IPS-18a (cell line): ENCODE results near the gene BTNL3.
"Not testable (repeated sequence)": the region's sequence is repeated elsewhere in the genome, so short reads cannot be mapped to it uniquely, and the experiment has no call there.

Experiments
- H3K27ac ChIP-seq: one replicate; pipeline ENCODE4 v1.5.1; 2013; ENCODE audit warnings: low read length
- H3K27me3 ChIP-seq: one replicate; pipeline ENCODE4 v1.6.1; 2013; ENCODE audit warnings: mild to moderate bottlenecking, low read length; ENCODE audit not compliant: control insufficient read depth, insufficient read depth
- H3K36me3 ChIP-seq: one replicate; pipeline ENCODE4 v1.6.1; 2013; ENCODE audit warnings: low read depth, low read length; ENCODE audit not compliant: control insufficient read depth
- H3K4me1 ChIP-seq: one replicate; pipeline ENCODE4 v1.6.1; 2013; ENCODE audit warnings: low read depth, low read length; ENCODE audit not compliant: control insufficient read depth
- H3K4me3 ChIP-seq: one replicate; pipeline ENCODE4 v1.5.1; 2013; ENCODE audit warnings: low read length
- H3K9ac ChIP-seq: one replicate; pipeline ENCODE4 v1.6.1; 2013; ENCODE audit warnings: mild to moderate bottlenecking, low read length, moderate library complexity
- H3K9me3 ChIP-seq: one replicate; pipeline ENCODE4 v1.6.1; 2013; ENCODE audit warnings: low read depth, low read length; ENCODE audit not compliant: control insufficient read depth

The BTNL3 gene

DNA sequence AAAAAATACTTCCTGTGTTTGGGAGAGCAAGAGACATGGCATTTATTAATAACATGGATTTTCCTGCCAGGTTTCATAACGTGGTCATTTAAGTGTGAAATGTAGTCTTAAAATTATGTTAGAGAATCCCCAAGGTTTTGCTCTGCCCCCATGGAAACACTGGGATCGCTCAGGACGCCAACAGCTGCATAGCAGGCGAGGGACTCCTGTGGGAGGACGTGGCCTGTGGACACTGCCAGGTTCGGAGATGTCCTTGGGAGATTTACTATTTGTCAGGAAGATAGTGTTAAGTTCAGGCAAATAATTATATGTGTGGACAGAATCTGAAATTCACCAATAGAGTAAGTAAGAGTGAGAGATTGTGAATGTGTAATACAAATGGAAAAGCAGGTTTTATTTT, 52.4 kb downstream of the BTNL3 start:
- Histone ChIP-seq H3K27ac (no peak overlapping the region), H3K9me3 (no peaks in the 10 kb centered on the region), H3K9ac (no peak overlapping the region), H3K4me1 (peaks cover 4% of the 10 kb centered on the region), H3K27me3 (no peaks in the 10 kb centered on the region), H3K36me3 (no peaks in the 10 kb centered on the region), H3K4me3 (no peak overlapping the region)

DNA sequence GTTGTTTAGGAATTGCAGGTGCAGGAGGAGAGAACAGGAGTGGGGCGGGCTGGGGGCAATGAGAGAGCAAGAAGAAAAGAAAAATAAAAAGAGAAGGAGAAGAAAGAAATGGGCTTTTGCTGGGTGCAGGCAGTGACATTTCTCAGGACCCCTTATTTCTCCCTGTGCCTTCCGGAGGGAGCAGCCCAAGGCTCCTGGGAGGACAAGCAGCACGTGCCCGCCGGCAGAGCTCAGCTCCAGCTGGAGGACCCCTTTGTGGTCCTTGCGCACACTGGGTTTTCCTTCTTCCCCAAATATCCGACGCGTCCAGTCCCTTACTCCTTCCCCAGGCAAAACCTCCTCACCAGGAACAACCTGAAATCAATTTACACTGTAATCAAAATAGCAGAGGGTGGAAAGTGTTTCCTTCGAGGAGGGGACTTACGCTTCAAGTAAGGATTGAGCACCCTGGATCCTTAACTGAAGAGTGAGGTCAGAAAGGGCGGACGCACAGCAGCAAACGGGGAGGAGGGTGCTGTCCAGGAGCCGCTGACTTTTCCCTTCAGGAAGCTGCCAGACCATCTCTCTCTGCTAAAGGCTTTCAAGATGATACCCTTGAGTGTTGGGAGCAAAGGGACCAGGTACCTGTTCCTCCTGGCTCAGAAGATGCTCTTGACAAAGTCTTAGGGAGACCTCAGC, 53.5 kb downstream of the BTNL3 start:
- peaks cover 7% of the 10 kb centered on the region for H3K27me3 ChIP-seq

DNA sequence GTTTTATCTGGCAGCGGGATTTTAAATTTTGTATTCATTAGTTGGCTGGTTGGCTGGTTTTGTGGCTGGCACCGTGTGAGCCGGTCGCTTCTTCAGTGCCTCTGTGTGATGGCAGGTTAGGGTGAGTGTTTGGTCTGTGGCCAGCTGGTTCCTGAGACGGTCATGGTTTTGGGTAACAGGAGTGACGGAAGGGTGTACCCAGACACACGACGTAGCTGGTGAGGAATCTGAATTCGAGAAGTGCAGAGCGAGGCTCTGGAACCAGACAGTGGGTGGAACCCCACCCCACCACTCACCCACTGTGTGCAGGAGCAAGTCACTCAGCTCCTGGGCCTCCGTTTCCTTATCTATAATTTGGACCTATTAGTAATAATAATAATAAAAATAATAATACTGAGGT, 54.1 kb downstream of the BTNL3 start:
- H3K9me3 ChIP-seq, result no peaks in the 10 kb centered on the region
- no peak overlapping the region for H3K4me3 ChIP-seq
- H3K9ac ChIP-seq, result no peak overlapping the region
- H3K4me1 ChIP-seq, result no peaks in the 10 kb centered on the region
- no peaks in the 10 kb centered on the region for H3K36me3 ChIP-seq
- H3K27ac ChIP-seq, result no peak overlapping the region
- peaks cover 13% of the 10 kb centered on the region for H3K27me3 ChIP-seq

More for the DNA sequence above, 53.5 kb downstream of the BTNL3 start:
- no peak overlapping the region for H3K9ac ChIP-seq
- no peak overlapping the region for H3K27ac ChIP-seq
- H3K9me3 ChIP-seq, result no peaks in the 10 kb centered on the region
- no peaks in the 10 kb centered on the region for H3K36me3 ChIP-seq
- no peaks in the 10 kb centered on the region for H3K4me1 ChIP-seq
- no peak overlapping the region for H3K4me3 ChIP-seq

DNA sequence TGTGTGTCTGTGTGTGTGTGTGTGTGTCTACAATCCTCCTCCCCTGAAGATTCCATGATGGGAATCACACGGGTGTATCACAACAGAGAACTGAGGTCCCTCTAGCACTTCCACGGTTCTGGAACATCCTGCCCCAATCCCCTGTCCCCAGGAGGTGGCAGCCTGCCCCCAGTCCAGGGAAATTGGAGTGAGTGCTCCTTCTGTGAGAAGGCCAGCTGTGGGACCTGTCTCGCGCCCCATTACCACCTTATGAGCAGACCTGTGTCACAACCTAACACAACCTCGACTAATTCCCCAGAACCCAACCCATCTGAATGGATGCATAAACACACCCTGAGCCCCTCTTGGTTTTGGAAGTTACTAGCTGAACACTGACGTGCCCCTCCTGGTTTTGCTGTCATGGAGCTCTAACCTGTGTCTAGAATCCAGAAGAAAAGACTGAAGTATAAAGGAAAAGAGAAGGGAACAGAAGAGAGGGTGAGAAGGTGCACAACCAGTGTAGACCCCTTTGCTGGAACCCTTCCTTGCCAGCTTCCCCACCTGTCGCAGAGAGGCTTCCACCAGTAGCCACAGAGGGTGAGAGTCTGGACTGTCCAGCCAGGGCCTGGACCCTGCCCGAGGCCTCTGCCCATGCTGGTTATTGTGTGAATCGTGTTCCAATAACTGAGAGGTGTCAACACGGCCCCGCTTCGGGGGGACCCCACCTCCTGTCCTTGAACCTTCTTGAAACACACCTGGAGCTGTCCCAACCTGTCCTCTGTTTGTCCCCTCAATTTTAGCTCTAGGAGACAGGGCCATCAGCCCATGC, 54.8 kb downstream of the BTNL3 start:
- Histone ChIP-seq H3K36me3 (no peaks in the 10 kb centered on the region), H3K27ac (no peak overlapping the region), H3K4me1 (no peaks in the 10 kb centered on the region), H3K9ac (no peak overlapping the region), H3K9me3 (no peaks in the 10 kb centered on the region), H3K27me3 (peaks cover 18% of the 10 kb centered on the region), H3K4me3 (no peak overlapping the region)

DNA sequence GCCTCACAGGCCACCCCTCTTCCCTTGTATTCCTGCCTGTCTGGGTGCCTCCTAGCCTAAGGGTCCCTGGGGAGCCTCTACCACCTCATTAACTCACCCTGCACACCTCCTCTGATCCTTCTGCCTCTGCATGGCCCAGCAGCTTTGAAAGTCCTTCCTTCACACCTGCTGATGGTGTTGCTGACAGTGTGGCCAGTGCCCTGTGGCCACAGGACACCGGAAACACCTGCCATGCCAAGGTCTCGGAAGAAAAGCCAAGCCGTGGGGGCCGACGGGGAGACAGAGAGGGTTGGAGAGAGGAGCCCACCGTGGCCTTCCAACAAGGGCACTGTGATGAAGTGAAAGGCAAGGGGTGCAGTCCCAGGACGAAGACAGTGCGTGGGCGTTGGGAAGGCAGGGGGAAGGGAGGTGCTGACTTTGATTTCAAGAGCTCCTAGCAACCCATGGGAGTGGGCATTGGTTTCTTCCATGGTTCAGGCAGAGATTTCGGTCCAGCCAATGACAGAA, 55.5 kb downstream of the BTNL3 start:
- Histone ChIP-seq H3K9ac (no peak overlapping the region), H3K27ac (no peak overlapping the region), H3K4me1 (no peaks in the 10 kb centered on the region), H3K4me3 (no peak overlapping the region), H3K36me3 (no peaks in the 10 kb centered on the region), H3K9me3 (no peaks in the 10 kb centered on the region), H3K27me3 (peaks cover 21% of the 10 kb centered on the region)

DNA sequence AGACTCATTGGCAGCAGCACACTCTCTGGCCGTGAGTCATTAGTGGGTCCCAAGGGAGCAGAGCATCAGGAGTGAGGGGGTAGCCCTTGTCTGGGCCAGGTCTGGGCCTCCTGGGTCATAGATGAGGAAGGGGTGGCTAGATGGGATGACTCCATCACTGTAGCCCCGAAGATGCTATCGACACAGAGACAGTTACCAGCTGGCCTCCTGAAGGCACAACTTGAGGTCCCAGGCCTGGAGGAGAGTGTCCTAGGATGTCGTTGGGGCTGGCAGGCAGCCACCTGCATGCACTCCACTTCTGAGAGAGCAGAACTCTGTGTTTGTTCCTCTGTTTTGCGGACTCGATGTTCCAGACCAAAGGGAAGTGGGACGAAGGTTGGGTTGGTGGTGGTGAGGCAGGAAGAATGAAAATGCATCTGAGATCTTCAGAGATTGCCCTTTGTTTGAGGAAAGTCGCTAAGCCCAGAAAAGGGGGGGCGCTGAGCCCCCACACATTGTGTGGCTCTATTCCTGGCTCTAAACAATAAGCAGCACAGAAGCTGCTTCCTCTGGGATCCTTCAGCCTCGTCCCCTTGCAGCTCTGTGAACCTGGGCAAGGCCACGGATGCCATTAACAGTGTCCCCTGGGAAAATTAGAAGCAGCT, 56.1 kb downstream of the BTNL3 start:
- no peaks in the 10 kb centered on the region for H3K9me3 ChIP-seq
- peaks cover 27% of the 10 kb centered on the region for H3K27me3 ChIP-seq
- no peak overlapping the region for H3K9ac ChIP-seq
- no peak overlapping the region for H3K27ac ChIP-seq
- H3K36me3 ChIP-seq, result no peaks in the 10 kb centered on the region
- no peak overlapping the region for H3K4me3 ChIP-seq
- H3K4me1 ChIP-seq, result no peaks in the 10 kb centered on the region

DNA sequence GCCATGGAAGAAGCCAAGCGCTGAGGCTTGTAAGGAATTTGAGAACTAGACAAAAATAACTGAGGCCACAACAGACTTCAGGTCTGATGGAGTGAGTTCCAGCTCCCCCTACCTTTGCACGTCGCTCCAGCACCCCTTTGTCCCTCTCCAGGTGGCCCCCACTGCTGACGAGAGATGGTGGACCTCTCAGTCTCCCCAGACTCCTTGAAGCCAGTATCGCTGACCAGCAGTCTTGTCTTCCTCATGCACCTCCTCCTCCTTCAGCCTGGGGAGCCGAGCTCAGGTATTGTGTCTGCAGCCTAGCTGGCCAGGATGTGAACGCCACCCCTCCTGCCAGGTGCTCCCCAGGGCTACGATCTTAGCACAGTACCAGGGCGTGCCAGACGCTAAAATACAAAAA, 56.7 kb downstream of the BTNL3 start:
- Histone ChIP-seq H3K4me3 (no peak overlapping the region), H3K9ac (no peak overlapping the region), H3K27ac (no peak overlapping the region), H3K4me1 (no peaks in the 10 kb centered on the region), H3K36me3 (no peaks in the 10 kb centered on the region), H3K27me3 (peaks cover 33% of the 10 kb centered on the region), H3K9me3 (no peaks in the 10 kb centered on the region)

DNA sequence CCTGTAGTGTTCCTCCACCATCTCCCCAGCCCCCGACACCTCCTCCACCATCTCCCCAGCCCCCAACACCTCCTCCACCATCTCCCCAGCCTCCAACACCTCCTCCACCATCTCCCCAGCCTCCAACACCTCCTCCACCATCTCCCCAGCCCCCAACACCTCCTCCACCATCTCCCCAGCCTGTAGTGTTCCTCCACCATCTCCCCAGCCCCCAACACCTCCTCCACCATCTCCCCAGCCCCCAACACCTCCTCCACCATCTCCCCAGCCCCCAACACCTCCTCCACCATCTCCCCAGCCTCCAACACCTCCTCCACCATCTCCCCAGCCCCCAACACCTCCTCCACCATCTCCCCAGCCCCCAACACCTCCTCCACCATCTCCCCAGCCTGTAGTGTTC, 57.2 kb downstream of the BTNL3 start:
- not testable (repeated sequence) for H3K4me1 ChIP-seq, H3K9ac ChIP-seq, H3K36me3 ChIP-seq, H3K9me3 ChIP-seq, H3K27ac ChIP-seq, H3K4me3 ChIP-seq
- H3K27me3 ChIP-seq, result peaks cover 38% of the 10 kb centered on the region

DNA sequence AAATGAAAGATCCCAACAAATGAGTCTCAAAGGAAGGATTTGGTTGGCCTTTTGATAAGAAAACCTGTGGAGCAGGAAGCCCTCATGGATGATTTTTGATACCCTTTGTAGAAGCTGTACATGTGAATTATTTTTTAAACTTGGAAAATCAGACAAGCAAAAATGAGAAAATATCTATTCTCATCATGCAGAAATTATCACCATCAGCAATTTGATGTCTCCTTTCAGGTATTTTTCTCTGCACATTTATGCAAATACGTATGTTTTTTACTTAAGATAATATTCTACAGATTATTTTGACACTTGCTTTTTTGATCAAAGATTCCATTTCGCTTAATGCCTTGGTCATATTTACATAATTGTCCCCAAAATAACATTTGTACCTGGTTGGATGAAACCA, 58.6 kb downstream of the BTNL3 start:
- H3K27me3 ChIP-seq, result peaks cover 52% of the 10 kb centered on the region
- H3K9ac ChIP-seq, result no peak overlapping the region

DNA sequence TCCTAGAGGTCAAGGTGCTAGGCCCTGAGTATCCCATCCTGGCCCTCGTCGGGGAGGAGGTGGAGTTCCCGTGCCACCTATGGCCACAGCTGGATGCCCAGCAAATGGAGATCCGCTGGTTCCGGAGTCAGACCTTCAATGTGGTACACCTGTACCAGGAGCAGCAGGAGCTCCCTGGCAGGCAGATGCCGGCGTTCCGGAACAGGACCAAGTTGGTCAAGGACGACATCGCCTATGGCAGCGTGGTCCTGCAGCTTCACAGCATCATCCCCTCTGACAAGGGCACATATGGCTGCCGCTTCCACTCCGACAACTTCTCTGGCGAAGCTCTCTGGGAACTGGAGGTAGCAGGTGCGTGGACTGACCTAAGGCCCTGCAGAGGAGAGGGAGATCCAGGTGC, 59.3 kb downstream of the BTNL3 start:
- Histone ChIP-seq H3K9ac (no peak overlapping the region), H3K4me3 (no peak overlapping the region), H3K4me1 (peaks cover 5% of the 10 kb centered on the region), H3K27me3 (peaks cover 58% of the 10 kb centered on the region), H3K36me3 (no peaks in the 10 kb centered on the region), H3K27ac (no peak overlapping the region), H3K9me3 (no peaks in the 10 kb centered on the region)

More for the DNA sequence above, 58.6 kb downstream of the BTNL3 start:
- H3K4me3 ChIP-seq, result no peak overlapping the region
- H3K36me3 ChIP-seq, result no peaks in the 10 kb centered on the region
- H3K9me3 ChIP-seq, result no peaks in the 10 kb centered on the region
- H3K27ac ChIP-seq, result no peak overlapping the region
- H3K4me1 ChIP-seq, result peaks cover 5% of the 10 kb centered on the region

DNA sequence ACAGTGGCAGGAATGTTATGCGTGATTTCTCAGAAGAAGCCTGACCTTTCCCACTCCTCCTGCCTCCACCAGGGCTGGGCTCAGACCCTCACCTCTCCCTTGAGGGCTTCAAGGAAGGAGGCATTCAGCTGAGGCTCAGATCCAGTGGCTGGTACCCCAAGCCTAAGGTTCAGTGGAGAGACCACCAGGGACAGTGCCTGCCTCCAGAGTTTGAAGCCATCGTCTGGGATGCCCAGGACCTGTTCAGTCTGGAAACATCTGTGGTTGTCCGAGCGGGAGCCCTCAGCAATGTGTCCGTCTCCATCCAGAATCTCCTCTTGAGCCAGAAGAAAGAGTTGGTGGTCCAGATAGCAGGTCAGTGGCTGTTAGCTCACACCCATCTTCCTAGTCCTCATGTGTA, 61.4 kb downstream of the BTNL3 start:
- Histone ChIP-seq H3K4me3 (no peak overlapping the region), H3K27me3 (peaks cover 79% of the 10 kb centered on the region), H3K27ac (no peak overlapping the region), H3K36me3 (no peaks in the 10 kb centered on the region), H3K9me3 (no peaks in the 10 kb centered on the region), H3K4me1 (peaks cover 11% of the 10 kb centered on the region), H3K9ac (no peak overlapping the region)
